OCI-M1 (cell line): ENCODE measurements around the gene PTGER1.

ENCODE experiments used
- DNase-seq: peaks from one replicate; lab custom pipeline; 2025; lab: John Stamatoyannopoulos, UW

The PTGER1 gene

DNA sequence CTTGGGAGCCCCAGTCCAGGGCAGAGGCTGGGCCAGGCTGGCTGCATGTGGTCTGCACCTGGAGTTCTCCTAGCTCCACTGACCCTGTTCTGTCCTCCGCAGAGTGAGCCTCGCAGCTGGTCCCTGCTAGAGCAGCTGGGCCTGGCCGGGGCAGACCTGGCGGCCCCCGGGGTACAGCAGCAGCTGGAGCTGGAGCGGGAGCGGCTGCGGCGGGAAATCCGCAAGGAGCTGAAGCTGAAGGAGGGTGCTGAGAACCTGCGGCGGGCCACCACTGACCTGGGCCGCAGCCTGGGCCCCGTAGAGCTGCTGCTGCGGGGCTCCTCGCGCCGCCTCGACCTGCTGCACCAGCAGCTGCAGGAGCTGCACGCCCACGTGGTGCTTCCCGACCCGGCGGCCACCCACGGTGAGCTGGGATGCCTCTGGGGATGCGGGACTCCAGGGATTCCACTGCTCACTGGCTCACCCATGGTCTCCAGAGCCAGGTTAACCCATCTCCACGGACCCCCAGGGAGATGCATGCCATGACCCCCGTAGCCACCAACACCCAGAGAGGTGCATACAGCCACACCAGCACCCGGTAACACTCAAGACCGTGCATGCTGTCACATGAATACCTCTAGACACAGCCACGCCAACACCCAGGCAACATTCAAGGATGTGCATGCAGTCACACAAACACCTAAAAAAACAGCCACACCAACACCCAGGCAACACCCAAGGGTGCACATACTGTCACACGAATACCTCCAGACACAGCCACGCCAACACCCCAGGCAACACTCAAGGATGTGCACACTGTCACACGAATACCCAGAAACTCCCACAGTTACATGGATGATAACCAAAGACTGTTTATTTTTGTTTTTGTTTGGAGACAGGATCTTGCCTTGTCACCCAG lies 33.9 kb downstream of the PTGER1 start:
- DNase-seq = no peak

DNA sequence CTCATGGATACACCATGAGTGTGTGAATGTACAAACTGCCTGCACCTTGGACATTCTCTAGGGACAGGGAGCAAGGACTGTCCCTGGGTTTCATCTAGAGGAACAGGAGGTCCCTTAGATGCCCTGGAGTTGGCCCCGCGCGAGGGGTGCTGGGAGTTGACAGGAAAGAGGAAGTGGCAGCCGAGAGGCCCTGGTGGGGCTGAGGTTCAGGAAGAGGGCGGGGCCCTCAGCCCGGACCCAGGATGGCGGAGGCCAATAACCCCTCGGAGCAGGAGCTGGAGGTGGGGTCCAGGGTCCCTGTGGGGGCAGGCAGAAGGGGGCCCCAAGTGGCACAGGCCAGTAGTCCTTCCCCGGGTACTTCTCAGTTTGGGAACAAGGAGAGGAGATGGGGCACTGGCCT lies 35.1 kb downstream of the PTGER1 start:
- DNase-seq = peak; percentile 100

DNA sequence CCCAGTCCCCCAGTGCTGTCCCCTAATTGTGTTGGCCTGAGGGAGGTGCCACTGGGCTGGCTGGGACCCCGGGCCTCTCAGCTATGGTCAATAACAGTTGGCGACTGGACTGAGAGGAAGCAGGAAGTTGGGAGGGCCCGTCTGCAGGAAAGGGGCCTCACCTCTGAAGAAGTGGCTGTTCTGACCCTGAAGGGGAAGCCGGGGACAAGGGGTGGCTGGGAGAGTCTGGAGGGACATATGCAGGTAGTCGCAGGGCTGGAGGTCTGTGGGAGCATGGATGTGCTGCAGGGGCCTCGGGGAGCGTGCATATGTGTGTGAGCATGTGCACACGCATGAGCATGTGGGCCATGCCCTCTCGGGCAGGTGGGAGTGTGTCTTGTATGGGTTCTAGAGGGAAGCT lies 36.1 kb downstream of the PTGER1 start:
- no peak for DNase-seq

DNA sequence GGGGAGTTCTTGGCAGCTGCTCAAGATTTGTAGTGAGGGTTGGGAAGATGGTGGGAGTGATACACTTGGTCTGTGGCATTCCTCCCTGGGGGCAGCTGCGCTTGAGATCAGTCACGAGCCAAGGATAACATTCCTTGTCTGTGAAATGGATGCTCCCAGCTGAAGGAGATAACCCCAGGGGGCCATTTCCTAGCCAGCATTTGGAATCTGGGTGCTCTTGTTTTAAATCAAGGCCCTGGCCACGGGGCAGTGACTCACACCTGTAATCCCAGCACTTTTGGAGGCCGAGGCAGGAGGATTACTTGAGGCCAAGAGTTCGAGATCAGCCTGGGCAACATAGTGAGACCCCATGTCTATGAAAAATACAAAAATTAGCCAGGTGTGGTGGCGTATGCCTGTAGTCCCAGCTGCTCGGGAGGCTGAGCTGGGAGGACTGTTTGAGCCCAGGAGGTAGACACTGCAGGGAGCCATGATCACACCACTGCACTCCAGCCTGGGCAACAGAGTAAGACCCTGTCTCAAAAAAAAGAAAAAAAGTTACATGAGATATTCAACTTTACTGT lies 37.5 kb downstream of the PTGER1 start:
- DNase-seq = no peak

DNA sequence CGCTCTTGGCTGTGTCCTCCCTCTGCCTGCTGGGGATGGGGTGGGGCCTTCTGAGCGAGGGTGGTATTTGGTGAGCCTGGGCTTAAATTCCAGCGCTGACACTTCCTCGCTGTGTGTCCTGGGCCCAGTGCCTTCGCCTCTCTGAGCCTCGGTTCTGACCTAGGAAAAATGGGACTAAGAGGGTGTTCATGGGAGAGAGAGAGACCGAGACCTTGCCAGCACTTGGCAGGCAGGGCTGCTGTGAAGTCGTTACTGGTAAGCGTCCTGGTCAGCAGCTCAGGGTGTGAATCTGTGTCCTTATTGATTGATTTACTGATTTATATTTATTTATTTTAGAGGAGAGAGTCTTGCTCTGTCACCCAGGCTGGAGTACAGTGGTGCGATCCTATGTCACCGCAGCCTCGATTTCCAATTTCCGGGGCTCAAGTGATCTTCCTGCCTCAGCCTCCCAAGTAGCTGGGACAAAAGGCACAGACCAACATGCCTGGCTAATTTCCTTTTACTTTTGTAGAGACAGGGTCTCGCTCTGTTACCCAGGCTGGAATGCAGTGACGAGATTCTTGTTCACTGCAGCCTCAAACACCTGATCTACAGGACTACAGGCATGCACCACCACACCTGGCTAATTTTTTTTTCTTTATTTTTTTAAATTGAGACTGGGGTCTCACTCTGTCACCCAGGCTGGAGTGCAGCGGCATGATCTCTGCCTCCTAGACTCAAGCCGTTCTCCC lies 39.7 kb downstream of the PTGER1 start:
- no peak for DNase-seq

DNA sequence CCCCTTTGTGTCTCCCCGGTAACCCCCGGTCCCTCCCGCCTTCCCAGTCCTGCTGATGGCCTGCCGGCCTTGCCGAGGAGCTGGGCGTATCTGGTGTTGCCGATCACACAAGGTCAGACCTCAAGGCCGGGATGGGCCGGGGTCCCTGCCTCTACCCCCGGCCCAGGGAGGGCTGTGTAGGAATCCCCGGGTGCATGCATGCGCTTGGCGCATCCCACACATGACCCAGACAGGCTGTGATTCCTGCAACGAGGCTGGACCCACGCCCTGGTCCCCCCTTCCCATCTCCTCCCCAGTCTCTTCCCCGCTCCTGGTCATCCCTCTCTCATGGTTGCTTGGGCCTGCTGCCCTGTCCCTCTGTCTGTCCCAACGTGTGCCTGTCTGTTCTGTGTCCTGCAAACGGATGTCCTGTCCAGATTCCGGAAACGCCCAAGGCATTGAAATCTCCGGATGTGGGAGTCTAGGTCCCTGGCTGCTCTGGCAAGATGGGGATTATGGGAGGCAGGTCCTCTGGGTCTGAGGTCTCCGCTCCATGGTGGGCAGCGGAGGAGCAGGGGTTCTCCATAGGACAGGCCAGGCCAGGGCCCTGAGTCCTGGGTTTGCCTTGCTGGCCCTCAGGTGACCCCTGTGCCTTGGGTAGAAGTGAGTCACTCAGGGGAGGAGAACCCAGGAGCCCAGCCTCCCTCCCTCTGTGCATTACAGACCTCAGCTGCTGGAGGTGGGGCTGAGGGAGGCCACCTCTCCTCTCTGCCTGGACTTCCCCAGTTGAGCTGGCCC lies 40.4 kb downstream of the PTGER1 start:
- peak; percentile 46 for DNase-seq

DNA sequence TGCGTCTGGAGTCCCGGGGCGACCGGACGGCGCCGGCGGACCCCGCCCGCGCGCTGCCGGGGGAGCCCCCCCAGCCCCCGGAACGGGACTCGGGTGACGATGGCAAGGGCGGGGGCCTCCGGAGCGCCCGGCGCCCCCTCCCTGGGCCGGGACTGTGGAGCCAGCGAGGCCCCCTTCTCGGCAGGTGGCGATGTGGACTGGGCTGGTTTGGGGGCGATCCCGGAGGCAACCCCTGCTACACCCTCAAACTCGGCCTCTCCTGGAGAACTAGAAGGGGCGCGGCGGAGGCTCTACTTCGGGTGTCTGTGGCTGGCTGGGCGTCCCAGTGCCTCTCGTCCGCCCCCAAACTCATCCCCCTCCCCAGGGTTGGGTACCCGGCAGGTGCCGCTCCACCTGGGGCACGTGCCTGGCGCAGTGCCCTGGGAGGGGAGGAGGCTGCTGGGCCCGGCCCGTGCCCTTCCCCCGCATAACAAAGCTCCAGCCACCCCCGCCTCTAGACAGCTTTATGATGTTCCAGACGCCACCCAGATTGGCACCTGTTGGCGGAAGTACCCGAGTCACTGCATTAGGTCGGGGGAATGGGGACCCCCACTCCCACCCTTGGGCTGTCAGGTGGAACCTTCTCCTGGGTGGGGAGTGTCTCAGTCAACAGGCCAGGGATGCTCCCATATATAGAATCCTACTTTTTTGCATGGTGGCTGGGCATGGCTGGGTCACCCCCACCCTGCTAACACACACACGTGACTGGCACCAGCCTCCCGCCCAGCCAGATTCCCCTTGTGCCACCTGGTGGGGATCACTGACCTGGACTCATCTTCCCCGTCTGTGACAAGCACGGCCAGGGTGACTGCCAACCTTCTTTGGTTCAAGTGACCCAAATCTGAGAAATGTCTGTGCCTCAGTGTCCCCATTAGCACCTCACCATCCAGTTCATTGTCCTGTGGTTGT lies 41.3 kb downstream of the PTGER1 start:
- DNase-seq = peak; percentile 74

DNA sequence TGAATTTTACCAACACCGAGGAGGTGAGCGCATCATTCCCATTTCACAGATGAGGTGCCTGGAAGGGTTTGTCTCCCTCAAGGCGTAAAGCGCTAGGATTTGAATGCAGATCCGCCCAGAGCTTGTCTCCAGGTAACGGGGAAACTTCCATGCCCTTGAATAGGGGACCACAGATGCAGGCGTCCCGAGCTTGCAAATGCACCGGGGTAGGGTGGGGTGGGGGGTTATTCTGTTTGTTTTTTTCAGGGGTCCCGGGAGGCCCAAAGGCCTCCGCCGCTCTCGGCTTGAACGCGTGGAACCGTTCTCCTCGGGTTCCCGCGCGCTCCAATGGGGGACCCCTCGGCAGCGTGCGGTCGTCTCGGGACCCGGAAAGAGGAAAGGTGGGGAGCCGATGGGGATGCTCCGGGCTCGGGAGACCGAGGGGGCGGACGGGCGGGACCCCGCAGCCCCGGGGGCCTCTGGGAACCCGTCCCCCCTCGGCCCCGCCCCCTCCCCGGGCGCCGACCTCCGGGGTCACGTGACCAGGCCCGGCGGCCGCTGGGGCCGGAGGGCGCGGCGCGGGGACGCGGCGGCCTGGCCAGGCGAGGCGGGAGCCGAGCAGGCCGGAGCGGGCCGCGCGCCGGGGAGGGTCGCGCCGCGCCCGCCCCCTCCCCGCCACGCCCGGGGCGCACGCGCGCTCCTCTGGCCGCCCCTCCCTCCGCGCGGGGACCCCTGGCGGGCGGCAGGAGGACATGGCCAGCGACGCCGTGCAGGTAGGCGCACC lies 42.2 kb downstream of the PTGER1 start, which contains the start of gene PKN1:
Gene PKN1, plus strand, starts transcription at position 516 of the 763 bp plus-strand sequence. Its CDS starts 216 bp downstream, at position 732.
- peak; percentile 93 for DNase-seq

DNA sequence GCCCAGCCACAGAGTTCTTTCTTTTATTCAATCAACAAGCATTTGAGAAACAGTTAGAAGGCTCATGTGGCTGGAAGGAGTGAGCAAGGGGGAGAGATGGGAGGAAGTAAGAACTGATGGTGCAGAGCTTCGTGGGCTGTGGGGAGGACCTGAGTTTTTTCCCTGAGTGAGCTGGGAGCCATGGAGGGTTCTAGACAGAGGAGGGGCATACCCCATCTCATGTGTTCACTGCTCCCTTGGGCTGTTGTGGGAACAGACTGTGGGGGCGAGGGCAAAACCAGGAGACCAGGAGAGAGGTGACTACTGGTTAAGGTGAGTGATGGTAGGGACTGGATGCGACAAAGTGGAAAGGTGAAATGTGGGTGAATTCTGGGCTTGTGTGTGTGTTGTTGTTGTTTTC lies 44.4 kb downstream of the PTGER1 start:
- no peak for DNase-seq

DNA sequence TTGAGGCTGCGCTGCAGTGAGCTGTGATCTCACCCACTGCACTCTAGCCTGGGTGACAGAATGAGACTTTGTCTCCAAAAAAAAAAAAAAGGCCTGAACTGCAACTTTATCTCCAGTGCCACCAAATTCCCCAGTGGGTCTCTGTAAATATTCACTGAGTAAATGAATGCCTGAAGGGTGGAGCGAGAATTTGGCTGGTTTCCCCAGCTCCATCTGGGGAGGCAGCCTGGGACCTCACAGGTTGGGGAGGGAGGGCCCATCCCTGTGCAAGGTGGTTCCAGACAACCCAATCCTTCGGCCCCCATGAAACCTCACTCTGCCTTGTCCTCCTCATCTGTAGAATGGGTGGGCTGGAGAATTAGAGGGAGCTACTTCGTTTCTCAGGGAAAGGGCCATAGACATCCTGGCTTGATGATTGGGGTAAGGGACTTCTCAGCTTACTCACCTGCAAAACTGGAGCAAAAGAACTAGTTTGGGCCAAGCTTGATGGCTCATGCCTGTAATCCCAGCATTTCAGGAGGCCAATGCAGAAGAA lies 46.2 kb downstream of the PTGER1 start:
- no peak for DNase-seq

DNA sequence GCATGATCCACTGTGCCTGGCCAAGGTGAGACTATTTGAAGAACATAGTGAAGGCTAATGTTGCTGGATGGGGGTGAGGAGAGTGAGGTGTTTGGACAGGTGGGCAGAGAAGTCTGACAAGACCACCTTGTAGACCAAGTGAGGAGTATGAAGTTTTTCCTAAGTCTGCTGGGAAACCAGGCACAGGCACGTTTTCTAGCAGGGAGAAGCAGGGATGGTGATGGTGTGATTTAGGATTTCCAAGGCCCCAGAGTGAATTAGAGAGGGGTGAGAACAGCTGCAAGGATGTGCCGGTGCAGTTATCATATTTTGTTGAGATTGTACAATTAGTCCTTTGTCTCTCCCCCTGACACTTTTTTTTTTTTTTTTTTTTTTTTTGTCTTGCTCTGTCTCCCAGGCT lies 47.7 kb downstream of the PTGER1 start:
- no peak for DNase-seq

DNA sequence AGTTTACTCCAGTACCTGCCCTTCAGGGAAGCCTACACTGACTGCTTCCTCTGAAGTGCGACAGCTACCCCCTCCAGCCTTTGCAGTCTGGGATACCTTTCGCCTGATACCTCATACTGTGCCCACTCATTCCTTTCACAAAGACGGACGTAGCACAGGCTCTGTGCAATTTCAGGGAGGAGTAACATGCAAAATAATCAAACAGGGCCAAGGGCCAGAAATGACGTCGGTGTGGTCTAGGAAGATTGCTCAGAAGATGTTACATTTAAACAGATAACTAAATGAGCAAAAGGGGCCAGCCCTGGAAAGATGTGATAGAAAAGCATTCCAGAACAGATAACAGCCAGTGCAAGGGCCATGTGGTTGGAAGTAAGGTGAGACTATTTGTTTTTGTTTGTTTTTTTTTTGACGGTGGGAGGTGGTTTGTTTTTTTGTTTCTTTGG lies 49.4 kb downstream of the PTGER1 start:
- peak; percentile 80 for DNase-seq
